MG63 (cell line): ENCODE measurements around the gene TFDP1. TPM values are rescaled to one million over a fixed set of nuclear protein-coding genes. Genes with fewer than 3 reads are reported as not detected.

Experiments used
- DNase-seq: peaks from one replicate; pipeline ENCODE4 v3.0.0-alpha.2; 2020
- H3K27me3 ChIP-seq: fragments of 250-450 bp; sonication (Bioruptor Pico); 2 replicates; pipeline ENCODE4 v1.5.1; 2020; ENCODE audit warnings: mild to moderate bottlenecking, moderate library complexity
- H3K36me3 ChIP-seq: fragments of 250-450 bp; sonication (Bioruptor Pico); 2 replicates; pipeline ENCODE4 v1.5.1; 2020; ENCODE audit warnings: mild to moderate bottlenecking, moderate library complexity
- H3K4me3 ChIP-seq: fragments of 250-450 bp; sonication (Bioruptor Pico); 2 replicates; pipeline ENCODE4 v1.5.1; 2020; ENCODE audit warnings: mild to moderate bottlenecking, moderate library complexity
- H3K9me3 ChIP-seq: fragments of 250-450 bp; sonication (Bioruptor Pico); 2 replicates; pipeline ENCODE4 v1.5.1; 2020; ENCODE audit warnings: mild to moderate bottlenecking, moderate library complexity
- total RNA-seq: library from RNA; depleted of rRNA; stranded (reverse); fragments of >200 nt; shearing (Covaris generic); gene quantifications from 2 replicates; pipeline ENCODE4 v1.2.3, GENCODE V29; 2014; ENCODE audit warnings: low replicate concordance

Gene TFDP1
- total RNA-seq, 1 experiment from 2014 or later = 38.3 TPM

GRCh38 chr13:113547238-113547971 lies 37.1 kb upstream of the TFDP1 start:
- Histone ChIP-seq H3K4me3 (no peak overlapping the region), H3K36me3 (peaks cover 12% of the 10 kb centered on the region; the same call in 1 of the 2 replicates), H3K27me3 (no peaks in the 10 kb centered on the region), H3K9me3 (no peaks in the 10 kb centered on the region)
- no peak for DNase-seq

DNA sequence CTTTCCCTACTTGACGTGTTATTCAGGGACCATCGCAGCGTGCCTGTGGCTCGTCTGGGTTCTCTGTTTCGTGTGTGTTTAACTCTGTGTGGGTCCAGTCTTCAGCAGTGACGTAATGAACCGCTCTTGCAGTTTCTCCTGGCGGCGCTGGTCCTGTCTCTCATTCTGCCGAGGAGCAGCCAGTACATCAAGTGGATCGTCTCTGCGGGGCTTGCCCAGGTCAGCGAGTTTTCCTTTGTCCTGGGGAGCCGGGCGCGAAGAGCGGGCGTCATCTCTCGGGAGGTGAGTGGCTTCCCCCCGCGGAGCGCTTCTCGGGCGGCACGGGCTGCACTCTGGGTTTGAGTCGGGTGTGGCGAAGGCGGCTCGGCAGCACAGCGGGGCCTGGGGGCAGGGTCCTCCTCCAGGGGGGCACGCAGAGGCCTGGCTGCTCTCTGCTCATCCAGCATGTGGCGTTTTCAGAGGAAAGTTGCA lies 36.3 kb upstream of the TFDP1 start:
- no peak for DNase-seq
- H3K9me3 ChIP-seq = no peaks in the 10 kb centered on the region
- peaks cover 13% of the 10 kb centered on the region for H3K36me3 ChIP-seq
- H3K4me3 ChIP-seq = no peak overlapping the region
- H3K27me3 ChIP-seq = no peaks in the 10 kb centered on the region

DNA sequence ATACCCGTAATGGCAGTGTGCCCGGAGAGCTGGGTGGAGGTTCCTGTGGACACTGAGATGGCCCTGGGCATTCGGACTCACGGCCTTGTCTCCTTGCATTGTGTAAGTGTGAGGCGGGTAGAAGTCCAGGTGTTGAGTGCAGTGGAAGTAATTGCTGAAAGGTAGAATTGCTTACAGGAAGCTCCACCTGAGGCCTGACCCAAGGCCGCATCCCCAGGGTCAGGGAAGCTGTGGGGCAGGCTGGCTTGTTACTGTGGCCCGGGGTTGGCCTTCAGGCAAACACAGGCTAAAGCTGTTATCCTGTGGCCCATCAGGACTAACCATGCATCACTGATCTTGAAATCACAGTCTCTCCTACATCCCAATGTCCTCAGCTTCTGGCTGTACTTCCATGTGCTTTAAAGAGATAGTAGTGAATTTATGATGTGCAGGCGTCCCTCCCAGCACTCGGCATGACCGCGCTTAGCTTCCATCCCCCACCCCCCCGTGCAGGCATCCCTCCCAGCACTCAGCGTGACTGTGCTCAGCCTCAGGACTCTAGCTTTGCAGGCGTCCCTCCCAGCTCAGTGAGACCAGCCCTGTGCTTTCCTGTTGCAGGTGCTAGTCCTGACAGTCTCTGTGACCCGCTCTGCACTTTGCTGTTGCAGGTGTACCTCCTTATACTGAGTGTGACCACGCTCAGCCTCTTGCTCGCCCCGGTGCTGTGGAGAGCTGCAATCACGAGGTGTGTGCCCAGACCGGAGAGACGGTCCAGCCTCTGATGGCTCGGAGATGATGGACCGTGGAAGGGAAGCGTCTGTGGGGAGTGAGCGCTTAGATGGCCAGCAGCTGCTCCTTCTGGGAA lies 35.6 kb upstream of the TFDP1 start:
- no peak for DNase-seq
- no peak overlapping the region for H3K4me3 ChIP-seq
- no peaks in the 10 kb centered on the region for H3K27me3 ChIP-seq
- peaks cover 17% of the 10 kb centered on the region for H3K36me3 ChIP-seq
- H3K9me3 ChIP-seq = no peaks in the 10 kb centered on the region

- Histone ChIP-seq H3K27me3 (no peaks in the 10 kb centered on the region), H3K36me3 (peaks cover 25% of the 10 kb centered on the region), H3K4me3 (no peak overlapping the region), H3K9me3 (no peaks in the 10 kb centered on the region)
- DNase-seq = no peak
Observed at GRCh38 chr13:113550453-113550852, 34.1 kb upstream of the TFDP1 start.

GRCh38 chr13:113551081-113552000 lies 33.2 kb upstream of the TFDP1 start:
- no peak for DNase-seq
- no peaks in the 10 kb centered on the region for H3K27me3 ChIP-seq
- H3K9me3 ChIP-seq = no peaks in the 10 kb centered on the region
- peaks cover 25% of the 10 kb centered on the region for H3K36me3 ChIP-seq
- H3K4me3 ChIP-seq = no peak overlapping the region

DNA sequence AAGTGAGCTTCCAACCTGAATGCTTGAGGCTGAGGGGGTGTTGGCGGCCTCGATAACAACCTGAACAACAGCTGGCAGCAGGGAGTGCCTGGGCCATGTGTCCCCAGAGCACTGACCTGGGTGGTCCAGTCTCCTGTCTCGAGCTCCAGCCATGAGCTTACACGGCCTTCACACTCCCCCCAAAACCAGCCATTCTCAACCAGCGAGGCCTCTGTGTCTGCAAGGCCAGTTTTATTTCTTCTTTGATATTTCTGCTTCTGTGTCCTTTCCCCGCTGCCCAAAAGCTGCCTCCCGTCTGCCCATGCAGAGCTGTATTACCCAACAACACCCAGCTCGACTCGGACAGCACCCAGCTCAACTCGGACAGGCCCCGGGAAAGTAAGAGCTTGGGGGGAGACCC lies 32.5 kb upstream of the TFDP1 start:
- no peak for DNase-seq
- Histone ChIP-seq H3K9me3 (no peaks in the 10 kb centered on the region), H3K36me3 (peaks cover 27% of the 10 kb centered on the region), H3K4me3 (no peak overlapping the region), H3K27me3 (no peaks in the 10 kb centered on the region)

DNA sequence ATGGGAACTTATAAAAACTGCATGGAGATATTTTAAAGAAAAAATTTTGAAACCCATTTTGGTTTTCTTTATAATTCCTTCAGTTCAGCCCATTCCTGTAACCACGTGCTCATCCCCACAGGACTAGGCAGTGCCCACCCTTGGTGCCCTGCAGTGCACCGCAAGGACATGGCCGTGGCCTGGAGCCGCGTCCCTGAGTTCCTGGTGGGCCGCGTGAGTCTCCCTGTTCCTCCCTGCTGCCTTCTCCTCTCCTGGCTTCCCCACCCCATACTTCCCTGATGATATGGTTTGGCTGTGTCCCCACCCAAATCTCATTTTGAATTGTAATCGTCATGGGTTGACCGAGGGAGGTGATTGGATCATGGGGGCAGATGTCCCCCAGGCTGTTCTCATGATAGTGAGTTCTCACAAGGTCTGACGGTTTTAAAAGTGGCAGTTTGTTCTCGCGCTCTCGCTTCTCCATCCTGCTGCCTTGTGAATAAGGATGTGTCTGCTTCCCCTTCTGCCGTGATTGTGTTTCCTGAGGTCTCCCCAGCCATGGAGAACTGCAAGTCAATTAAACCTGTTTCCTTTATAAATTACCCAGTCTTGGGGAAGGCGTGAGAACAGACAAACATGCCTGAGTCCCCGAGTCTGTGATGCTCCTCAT lies 31.6 kb upstream of the TFDP1 start:
- H3K27me3 ChIP-seq = no peaks in the 10 kb centered on the region
- DNase-seq = no peak
- no peaks in the 10 kb centered on the region for H3K9me3 ChIP-seq
- H3K36me3 ChIP-seq = peaks cover 27% of the 10 kb centered on the region
- no peak overlapping the region for H3K4me3 ChIP-seq

DNA sequence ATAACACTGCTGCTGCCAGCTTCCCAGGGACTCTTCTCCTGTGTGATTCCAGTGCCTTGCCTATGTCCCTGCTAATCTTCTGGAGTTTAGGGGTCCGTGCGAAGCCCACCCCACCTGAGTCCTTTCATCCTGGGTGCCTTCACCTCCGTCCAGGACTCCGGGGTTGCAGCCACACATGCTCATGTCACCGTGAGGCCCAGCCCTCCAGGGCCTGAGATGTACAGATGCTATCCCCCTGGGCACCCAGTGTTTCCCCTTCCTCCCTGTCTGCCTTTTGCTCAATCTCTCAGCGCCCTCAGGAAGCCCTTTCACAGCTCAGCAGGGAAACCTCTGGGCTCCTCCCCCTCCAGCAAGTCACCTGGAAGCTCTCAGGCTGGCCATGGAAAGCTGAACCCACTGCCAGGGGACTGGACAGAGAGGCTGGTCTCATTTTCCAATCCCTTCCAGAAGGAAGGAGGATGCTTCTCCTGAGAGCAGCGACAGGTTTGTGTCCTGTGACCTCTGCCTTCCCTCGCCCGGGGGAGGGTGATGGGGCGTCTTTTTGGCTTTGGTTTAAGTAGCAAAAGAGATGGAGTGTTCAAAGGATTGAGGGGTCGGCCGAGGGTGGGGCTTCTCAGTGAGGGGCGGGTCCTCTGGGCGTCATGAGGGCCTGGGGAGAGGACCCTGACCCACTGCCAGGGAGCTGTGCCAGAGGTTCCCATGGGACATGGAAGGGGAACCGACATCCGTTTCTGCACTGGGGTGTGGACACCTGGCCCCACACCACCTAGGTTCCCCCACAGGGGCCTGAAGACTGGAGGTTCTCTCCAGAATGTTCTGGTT lies 30.8 kb upstream of the TFDP1 start:
- Histone ChIP-seq H3K4me3 (no peak overlapping the region), H3K9me3 (no peaks in the 10 kb centered on the region), H3K27me3 (no peaks in the 10 kb centered on the region), H3K36me3 (peaks cover 25% of the 10 kb centered on the region)
- DNase-seq = no peak

GRCh38 chr13:113554333-113554700 lies 30.2 kb upstream of the TFDP1 start:
- Histone ChIP-seq H3K36me3 (peaks cover 25% of the 10 kb centered on the region), H3K4me3 (no peak overlapping the region), H3K9me3 (no peaks in the 10 kb centered on the region), H3K27me3 (no peaks in the 10 kb centered on the region)
- no peak for DNase-seq

GRCh38 chr13:113555141-113555540 lies 29.4 kb upstream of the TFDP1 start:
- H3K27me3 ChIP-seq = no peaks in the 10 kb centered on the region
- peaks cover 23% of the 10 kb centered on the region for H3K36me3 ChIP-seq
- no peaks in the 10 kb centered on the region for H3K9me3 ChIP-seq
- H3K4me3 ChIP-seq = no peak overlapping the region
- no peak for DNase-seq

DNA sequence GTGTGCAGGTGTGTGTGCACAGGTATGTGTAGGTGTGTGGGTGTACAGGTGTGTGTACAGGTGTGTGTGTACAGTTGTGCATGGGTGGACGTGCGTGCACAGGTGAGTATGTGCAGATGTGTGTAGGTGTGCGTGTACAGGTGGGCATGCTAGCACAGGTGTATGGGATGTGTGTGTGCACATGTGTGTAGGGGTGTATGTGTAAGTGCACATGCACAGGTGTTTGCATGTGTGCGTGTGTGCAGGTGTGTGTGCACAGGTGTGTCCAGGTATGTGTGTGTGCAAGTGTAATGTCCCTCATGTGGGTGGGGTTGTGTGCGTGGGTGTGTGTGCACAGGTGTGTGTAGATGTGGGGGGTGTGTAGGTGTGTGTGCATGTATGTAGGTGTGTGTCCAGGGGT lies 27.5 kb upstream of the TFDP1 start:
- DNase-seq = no peak
- H3K9me3 ChIP-seq = no peaks in the 10 kb centered on the region
- peaks cover 14% of the 10 kb centered on the region for H3K36me3 ChIP-seq
- no peaks in the 10 kb centered on the region for H3K27me3 ChIP-seq
- H3K4me3 ChIP-seq = no peak overlapping the region

DNA sequence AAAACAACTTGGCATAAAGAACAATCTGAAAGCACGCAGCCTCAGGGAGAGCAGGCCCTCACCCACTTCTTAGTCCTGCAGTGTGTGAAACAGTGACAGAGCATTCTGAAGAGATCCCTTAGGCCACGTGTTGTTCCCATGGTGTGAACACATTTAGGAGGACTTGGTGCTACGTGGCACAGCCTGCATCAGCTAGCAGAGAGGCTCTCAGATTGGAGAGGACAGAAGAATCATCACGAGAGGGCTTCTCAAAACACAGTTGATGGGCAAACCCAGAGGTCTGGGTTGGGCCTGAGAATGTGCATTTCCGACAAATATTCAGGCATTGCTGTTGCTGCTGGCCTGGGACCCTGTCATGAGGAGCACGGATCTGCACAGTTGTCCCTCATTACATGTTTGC lies 26.1 kb upstream of the TFDP1 start:
- no peak for DNase-seq
- no peaks in the 10 kb centered on the region for H3K27me3 ChIP-seq
- H3K4me3 ChIP-seq = no peak overlapping the region
- H3K36me3 ChIP-seq = peaks cover 11% of the 10 kb centered on the region
- H3K9me3 ChIP-seq = no peaks in the 10 kb centered on the region

- Histone ChIP-seq H3K9me3 (no peaks in the 10 kb centered on the region), H3K27me3 (no peaks in the 10 kb centered on the region), H3K36me3 (peaks cover 10% of the 10 kb centered on the region), H3K4me3 (no peak overlapping the region)
- no peak for DNase-seq
Observed at GRCh38 chr13:113559061-113559460, 25.5 kb upstream of the TFDP1 start.

- no peak for DNase-seq
- H3K4me3 ChIP-seq = no peak overlapping the region
- H3K9me3 ChIP-seq = no peaks in the 10 kb centered on the region
- H3K36me3 ChIP-seq = peaks cover 3% of the 10 kb centered on the region
- H3K27me3 ChIP-seq = no peaks in the 10 kb centered on the region
Observed at GRCh38 chr13:113559901-113560644, 24.5 kb upstream of the TFDP1 start.
